ENCODE data around the gene GLIPR2. TPM values are rescaled to one million over a fixed set of nuclear protein-coding genes. Genes with fewer than 3 reads are reported as not detected.

The GLIPR2 gene
- total RNA-seq, 1 donor from 2014 or later, result 14.3 TPM

DNA sequence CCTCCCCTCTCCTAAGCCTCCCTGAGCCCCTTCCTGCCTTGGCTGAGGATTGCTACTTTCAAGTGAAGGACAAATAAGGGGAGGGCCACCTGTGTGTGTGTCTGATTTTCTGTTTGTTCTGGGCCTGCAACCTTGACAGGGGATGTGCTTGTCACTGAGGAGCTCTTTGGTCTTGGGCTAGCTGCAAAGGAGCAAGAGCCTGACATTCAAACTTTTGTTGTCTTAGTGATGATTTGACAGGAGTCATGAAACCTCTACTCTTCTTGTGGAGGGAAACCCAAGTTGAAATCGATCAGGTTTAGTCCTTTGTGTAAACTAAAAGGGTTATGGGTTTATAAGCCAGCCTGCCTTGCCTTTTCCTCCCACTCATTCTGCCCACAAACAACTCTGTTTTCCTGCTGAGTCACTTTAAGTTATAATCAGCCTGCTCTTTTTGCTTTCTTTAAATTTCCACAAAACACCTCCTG, 71.0 kb downstream of the GLIPR2 start:
- POLR2A ChIA-PET, result no interaction called here
- CTCF ChIA-PET, result interaction anchor here (1.7 kb wide), 1 partner anchor 18 kb away, joined by 5 read pairs; no protein-coding TSS in a partner anchor
- H3K4me3 Mint-ChIP-seq, result no peak overlapping the region
- DNase-seq (no peak), ATAC-seq (ENCODE audit: low read depth) (no peak)
- no peaks in the 10 kb centered on the region for H3K4me1 Mint-ChIP-seq
- peak overlapping the region; percentile 46 for H3K27ac Mint-ChIP-seq
- H3K27me3 Mint-ChIP-seq, result no peaks in the 10 kb centered on the region
- TF ChIP-seq CTCF (IDR thresholded peaks at IDR 0.05), result no peak
- H3K36me3 Mint-ChIP-seq (ENCODE audit: low read depth), result peaks cover 97% of the 10 kb centered on the region
- no peaks in the 10 kb centered on the region for H3K9me3 Mint-ChIP-seq
- intact Hi-C loops (cut with micrococcal nuclease), result no loop called here

- no peak overlapping the region for H3K4me3 Mint-ChIP-seq
- no peaks in the 10 kb centered on the region for H3K4me1 Mint-ChIP-seq
- intact Hi-C loops (cut with micrococcal nuclease), result no loop called here
- no peak for DNase-seq
- H3K27ac Mint-ChIP-seq, result no peak overlapping the region
- ATAC-seq (ENCODE audit: low read depth), result no peak
- ChIA-PET CTCF (no interaction called here), POLR2A (no interaction called here)
- H3K36me3 Mint-ChIP-seq (ENCODE audit: low read depth), result peaks cover 96% of the 10 kb centered on the region
- TF ChIP-seq CTCF (IDR thresholded peaks at IDR 0.05), result no peak
- H3K27me3 Mint-ChIP-seq, result no peaks in the 10 kb centered on the region
- H3K9me3 Mint-ChIP-seq, result no peaks in the 10 kb centered on the region
These were observed 72.2 kb downstream of the GLIPR2 start for GRCh38 chr9:36208521-36209253.

DNA sequence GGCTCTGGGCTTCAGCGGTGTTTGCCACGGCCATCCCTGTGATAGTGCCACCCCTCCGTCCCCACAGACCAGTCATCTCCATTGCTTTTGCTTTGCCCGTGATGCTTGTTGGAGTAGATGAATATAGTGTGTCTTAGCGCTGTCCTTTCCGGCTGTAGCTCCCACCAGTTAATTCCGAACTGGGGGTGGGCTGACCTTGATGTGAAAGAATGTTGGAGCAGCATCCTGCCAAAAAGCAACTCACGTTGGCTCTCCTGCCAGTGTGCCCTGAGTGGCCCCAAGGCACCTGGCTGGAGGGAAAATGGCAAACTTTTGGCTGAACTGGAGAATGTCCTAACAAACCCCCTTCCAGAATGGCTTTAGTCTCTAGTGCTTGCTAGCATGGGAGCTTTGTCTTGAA, 74.2 kb downstream of the GLIPR2 start:
- Mint-ChIP-seq H3K27me3 (no peaks in the 10 kb centered on the region), H3K27ac (no peak overlapping the region), H3K4me1 (no peaks in the 10 kb centered on the region), H3K4me3 (no peak overlapping the region), H3K9me3 (no peaks in the 10 kb centered on the region), H3K36me3 (ENCODE audit: low read depth) (peaks cover 93% of the 10 kb centered on the region)
- intact Hi-C loops (cut with micrococcal nuclease), result no loop called here
- ATAC-seq (ENCODE audit: low read depth) (no peak), DNase-seq (no peak)
- ChIA-PET CTCF (no interaction called here), POLR2A (no interaction called here)
- TF ChIP-seq CTCF (IDR thresholded peaks at IDR 0.05), result no peak

- no peak for TF ChIP-seq CTCF (IDR thresholded peaks at IDR 0.05)
- ChIA-PET CTCF (no interaction called here), POLR2A (no interaction called here)
- Mint-ChIP-seq H3K27ac (no peak overlapping the region), H3K4me1 (no peaks in the 10 kb centered on the region), H3K36me3 (ENCODE audit: low read depth) (peaks cover 91% of the 10 kb centered on the region), H3K9me3 (no peaks in the 10 kb centered on the region), H3K4me3 (no peak overlapping the region), H3K27me3 (no peaks in the 10 kb centered on the region)
- ATAC-seq (ENCODE audit: low read depth) (no peak), DNase-seq (no peak)
- intact Hi-C loops (cut with micrococcal nuclease), result no loop called here
These were observed 75.0 kb downstream of the GLIPR2 start for GRCh38 chr9:36211510-36211909.

DNA sequence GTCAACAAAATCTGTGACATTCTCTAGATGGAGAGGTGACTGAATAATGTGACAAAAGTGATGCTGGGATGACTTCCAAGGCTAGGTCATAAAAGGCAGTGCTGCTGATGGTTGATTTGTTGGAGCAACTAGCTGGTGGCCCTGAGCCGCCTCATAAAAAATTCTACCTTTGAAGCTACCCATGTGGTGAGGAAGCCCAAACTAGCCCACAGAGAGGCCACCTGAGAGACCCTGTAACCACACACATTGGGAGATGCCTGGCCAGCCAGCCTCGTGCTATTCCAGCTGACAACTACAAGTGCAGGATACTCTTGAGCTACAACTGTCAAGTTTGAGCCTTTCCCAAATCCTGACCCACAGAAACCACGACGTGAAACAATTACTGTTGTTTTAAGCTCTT, 76.9 kb downstream of the GLIPR2 start:
- intact Hi-C loops (cut with micrococcal nuclease), result no loop called here
- no peaks in the 10 kb centered on the region for H3K9me3 Mint-ChIP-seq
- no peak for TF ChIP-seq CTCF (IDR thresholded peaks at IDR 0.05)
- peaks cover 8% of the 10 kb centered on the region for H3K4me1 Mint-ChIP-seq
- DNase-seq, result no peak
- H3K4me3 Mint-ChIP-seq, result no peak overlapping the region
- CTCF ChIA-PET, result interaction anchor here (1.2 kb wide), 1 partner anchor 9 kb away, joined by 4 read pairs; no protein-coding TSS in a partner anchor
- ATAC-seq (ENCODE audit: low read depth), result no peak
- no peak overlapping the region for H3K27ac Mint-ChIP-seq
- POLR2A ChIA-PET, result interaction anchor here (1.2 kb wide), 1 partner anchor 23 kb away, joined by 3 read pairs; the partner anchor contains the start of gene CLTA
- H3K36me3 Mint-ChIP-seq (ENCODE audit: low read depth), result peaks cover 90% of the 10 kb centered on the region
- H3K27me3 Mint-ChIP-seq, result no peaks in the 10 kb centered on the region

Other genes starting within 250 kb of the GLIPR2 start
- gene HRCT1, start 230.5 kb upstream of the GLIPR2 start, total RNA-seq, result not detected in 2 replicates
- not detected in 2 replicates for gene SPAAR, start 227.2 kb upstream of the GLIPR2 start, total RNA-seq
- gene OR2S2, start 178.6 kb upstream of the GLIPR2 start, total RNA-seq, result not detected in 2 replicates
- 4.2 and 5.0 TPM in 2 replicates for gene RECK, start 99.8 kb upstream of the GLIPR2 start, total RNA-seq
- gene CCIN, start 32.7 kb downstream of the GLIPR2 start, total RNA-seq, result not detected in 2 replicates
- 104 and 115 TPM in 2 replicates for gene CLTA, start 54.2 kb downstream of the GLIPR2 start, total RNA-seq
- gene GNE, start 121.7 kb downstream of the GLIPR2 start, total RNA-seq, result 18.1 and 19.3 TPM in 2 replicates

Data from activated B cell treated with CpG ODN at 0.5 μM for 24 hours (primary cell).